ENCODE data around the gene PFN2. TPM values are rescaled to one million over a fixed set of nuclear protein-coding genes. Genes with fewer than 3 reads are reported as not detected.

Gene PFN2
- total and polyA plus RNA-seq, 5 donors from 2014 or later = 2.2 to 4.1 (median 3.3) TPM

GRCh38 chr3:149977386-149977785 lies 6.7 kb upstream of the PFN2 start:
- Mint-ChIP-seq H3K9me3 (peaks cover 0 to 1% (median 0%) of the 10 kb centered on the region in 7 donors), H3K36me3 (no peaks in the 10 kb centered on the region), H3K4me3 (no peak overlapping the region), H3K27ac (no peak overlapping the region), H3K27me3 (peaks cover 60% of the 10 kb centered on the region), H3K4me1 (peaks cover 0 to 11% (median 3%) of the 10 kb centered on the region in 4 donors)
- Histone ChIP-seq H3K4me3 (ENCODE audit: low read depth, low read length) (no peak overlapping the region), H3K27ac (ENCODE audit: insufficient read depth, low read length, poor library complexity, severe bottlenecking) (no peak overlapping the region), H3K36me3 (ENCODE audit: control insufficient read depth, insufficient read depth, low read length) (no peaks in the 10 kb centered on the region), H3K9me3 (ENCODE audit: control insufficient read depth in 2 of 2, low read length in 2 of 2) (no peaks in the 10 kb centered on the region), H3K27me3 (ENCODE audit: control insufficient read depth, insufficient read depth, low read length) (peaks cover 31% of the 10 kb centered on the region), H3K4me1 (ENCODE audit: control insufficient read depth, insufficient read depth, low read length, poor library complexity, severe bottlenecking) (no peaks in the 10 kb centered on the region)
- ATAC-seq (ENCODE audit: low read depth in 2 of 2) (no peak), DNase-seq (no peak)

GRCh38 chr3:149975919-149976318 lies 5.2 kb upstream of the PFN2 start:
- Mint-ChIP-seq H3K27me3 (peaks cover 71% of the 10 kb centered on the region), H3K4me3 (peak overlapping the region in 1 of 4 donors; percentile 1), H3K36me3 (no peaks in the 10 kb centered on the region), H3K27ac (no peak overlapping the region), H3K9me3 (peaks cover 0 to 6% (median 0%) of the 10 kb centered on the region in 7 donors), H3K4me1 (peaks cover 7 to 11% (median 9%) of the 10 kb centered on the region in 4 donors)
- DNase-seq (peak in 1 of 3 donors; percentile 20), ATAC-seq (ENCODE audit: low read depth in 2 of 2) (no peak)
- no peaks in the 10 kb centered on the region for H3K9me3 ChIP-seq (ENCODE audit: control insufficient read depth in 2 of 2, low read length in 2 of 2)
- H3K4me1 ChIP-seq (ENCODE audit: control insufficient read depth, insufficient read depth, low read length, poor library complexity, severe bottlenecking) = peaks cover 8% of the 10 kb centered on the region
- no peak overlapping the region for H3K27ac ChIP-seq (ENCODE audit: insufficient read depth, low read length, poor library complexity, severe bottlenecking)
- H3K27me3 ChIP-seq (ENCODE audit: control insufficient read depth, insufficient read depth, low read length) = peaks cover 39% of the 10 kb centered on the region
- no peaks in the 10 kb centered on the region for H3K36me3 ChIP-seq (ENCODE audit: control insufficient read depth, insufficient read depth, low read length)
- H3K4me3 ChIP-seq (ENCODE audit: low read depth, low read length) = no peak overlapping the region

- Histone ChIP-seq H3K36me3 (ENCODE audit: control insufficient read depth, insufficient read depth, low read length) (no peaks in the 10 kb centered on the region), H3K4me1 (ENCODE audit: control insufficient read depth, insufficient read depth, low read length, poor library complexity, severe bottlenecking) (peaks cover 18% of the 10 kb centered on the region), H3K4me3 (ENCODE audit: low read depth, low read length) (peak overlapping the region; percentile 46), H3K9me3 (ENCODE audit: control insufficient read depth in 2 of 2, low read length in 2 of 2) (no peaks in the 10 kb centered on the region), H3K27me3 (ENCODE audit: control insufficient read depth, insufficient read depth, low read length) (peaks cover 24% of the 10 kb centered on the region), H3K27ac (ENCODE audit: insufficient read depth, low read length, poor library complexity, severe bottlenecking) (no peak overlapping the region)
- Mint-ChIP-seq H3K4me1 (peaks cover 15 to 19% (median 17%) of the 10 kb centered on the region in 4 donors), H3K9me3 (peaks cover 0 to 6% (median 0%) of the 10 kb centered on the region in 7 donors), H3K4me3 (peak overlapping the region; percentile 91 to 95 (median 94)), H3K27ac (peak overlapping the region in 2 of 3 donors; percentile 78 to 79), H3K36me3 (no peaks in the 10 kb centered on the region), H3K27me3 (peaks cover 62% of the 10 kb centered on the region)
- DNase-seq = peak; percentile 2 to 34 (median 30)
- no peak for ATAC-seq (ENCODE audit: low read depth in 2 of 2)
Measured at GRCh38 chr3:149971403-149972075, 844 bp upstream of the PFN2 start.

- H3K4me1 ChIP-seq (ENCODE audit: control insufficient read depth, insufficient read depth, low read length, poor library complexity, severe bottlenecking) = peaks cover 18% of the 10 kb centered on the region
- H3K27ac Mint-ChIP-seq = peak overlapping the region; percentile 41 to 86 (median 72)
- peak; percentile 52 to 79 (median 70) for DNase-seq
- peak overlapping the region; percentile 68 for H3K4me3 ChIP-seq (ENCODE audit: low read depth, low read length)
- H3K9me3 ChIP-seq (ENCODE audit: control insufficient read depth in 2 of 2, low read length in 2 of 2) = no peaks in the 10 kb centered on the region
- H3K4me1 Mint-ChIP-seq = peaks cover 13 to 19% (median 14%) of the 10 kb centered on the region in 4 donors
- H3K27me3 ChIP-seq (ENCODE audit: control insufficient read depth, insufficient read depth, low read length) = peaks cover 19% of the 10 kb centered on the region
- H3K36me3 ChIP-seq (ENCODE audit: control insufficient read depth, insufficient read depth, low read length) = no peaks in the 10 kb centered on the region
- H3K36me3 Mint-ChIP-seq = no peaks in the 10 kb centered on the region
- H3K9me3 Mint-ChIP-seq = peaks cover 0 to 4% (median 0%) of the 10 kb centered on the region in 7 donors
- ATAC-seq (ENCODE audit: low read depth in 2 of 2) = peak; percentile 43 to 64
- H3K27ac ChIP-seq (ENCODE audit: insufficient read depth, low read length, poor library complexity, severe bottlenecking) = no peak overlapping the region
- peaks cover 49% of the 10 kb centered on the region for H3K27me3 Mint-ChIP-seq
- peak overlapping the region; percentile 92 to 94 (median 93) for H3K4me3 Mint-ChIP-seq
Measured at GRCh38 chr3:149969940-149970715, 567 bp downstream of the PFN2 start.

GRCh38 chr3:149969110-149969939 lies 1.4 kb downstream of the PFN2 start:
- H3K4me3 Mint-ChIP-seq = peak overlapping the region; percentile 92 to 94 (median 93)
- no peak overlapping the region for H3K27ac ChIP-seq (ENCODE audit: insufficient read depth, low read length, poor library complexity, severe bottlenecking)
- peaks cover 18% of the 10 kb centered on the region for H3K4me1 ChIP-seq (ENCODE audit: control insufficient read depth, insufficient read depth, low read length, poor library complexity, severe bottlenecking)
- H3K9me3 ChIP-seq (ENCODE audit: control insufficient read depth in 2 of 2, low read length in 2 of 2) = no peaks in the 10 kb centered on the region
- H3K36me3 ChIP-seq (ENCODE audit: control insufficient read depth, insufficient read depth, low read length) = no peaks in the 10 kb centered on the region
- H3K9me3 Mint-ChIP-seq = peaks cover 0 to 4% (median 0%) of the 10 kb centered on the region in 7 donors
- H3K4me3 ChIP-seq (ENCODE audit: low read depth, low read length) = peak overlapping the region; percentile 68
- no peaks in the 10 kb centered on the region for H3K36me3 Mint-ChIP-seq
- H3K27ac Mint-ChIP-seq = peak overlapping the region; percentile 41 to 86 (median 72)
- ATAC-seq (ENCODE audit: low read depth in 2 of 2) (no peak), DNase-seq (no peak)
- H3K4me1 Mint-ChIP-seq = peaks cover 5 to 19% (median 14%) of the 10 kb centered on the region in 4 donors
- peaks cover 17% of the 10 kb centered on the region for H3K27me3 ChIP-seq (ENCODE audit: control insufficient read depth, insufficient read depth, low read length)
- peaks cover 43% of the 10 kb centered on the region for H3K27me3 Mint-ChIP-seq

GRCh38 chr3:149968216-149968615 lies 2.5 kb downstream of the PFN2 start:
- no peak for ATAC-seq (ENCODE audit: low read depth in 2 of 2)
- H3K27ac ChIP-seq (ENCODE audit: insufficient read depth, low read length, poor library complexity, severe bottlenecking) = no peak overlapping the region
- Mint-ChIP-seq H3K27me3 (peaks cover 31% of the 10 kb centered on the region), H3K9me3 (peaks cover 0 to 4% (median 0%) of the 10 kb centered on the region in 7 donors), H3K4me3 (no peak overlapping the region), H3K4me1 (peaks cover 4 to 19% (median 14%) of the 10 kb centered on the region in 4 donors), H3K36me3 (no peaks in the 10 kb centered on the region), H3K27ac (no peak overlapping the region)
- H3K4me3 ChIP-seq (ENCODE audit: low read depth, low read length) = no peak overlapping the region
- peaks cover 14% of the 10 kb centered on the region for H3K27me3 ChIP-seq (ENCODE audit: control insufficient read depth, insufficient read depth, low read length)
- peaks cover 18% of the 10 kb centered on the region for H3K4me1 ChIP-seq (ENCODE audit: control insufficient read depth, insufficient read depth, low read length, poor library complexity, severe bottlenecking)
- DNase-seq = no peak
- no peaks in the 10 kb centered on the region for H3K36me3 ChIP-seq (ENCODE audit: control insufficient read depth, insufficient read depth, low read length)
- no peaks in the 10 kb centered on the region for H3K9me3 ChIP-seq (ENCODE audit: control insufficient read depth in 2 of 2, low read length in 2 of 2)

GRCh38 chr3:149967086-149967685 lies 3.5 kb downstream of the PFN2 start:
- no peaks in the 10 kb centered on the region for H3K9me3 ChIP-seq (ENCODE audit: control insufficient read depth in 2 of 2, low read length in 2 of 2)
- peak overlapping the region in 2 of 4 donors; percentile 15 to 83 for H3K4me3 Mint-ChIP-seq

More at GRCh38 chr3:149967086-149967685, 3.5 kb downstream of the PFN2 start:
- H3K4me1 ChIP-seq (ENCODE audit: control insufficient read depth, insufficient read depth, low read length, poor library complexity, severe bottlenecking) = peaks cover 18% of the 10 kb centered on the region
- peaks cover 4 to 19% (median 14%) of the 10 kb centered on the region in 4 donors for H3K4me1 Mint-ChIP-seq
- peak in 2 of 3 donors; percentile 55 to 60 for DNase-seq
- peaks cover 25% of the 10 kb centered on the region for H3K27me3 Mint-ChIP-seq
- no peaks in the 10 kb centered on the region for H3K36me3 Mint-ChIP-seq
- peaks cover 7% of the 10 kb centered on the region for H3K27me3 ChIP-seq (ENCODE audit: control insufficient read depth, insufficient read depth, low read length)
- peaks cover 0 to 4% (median 0%) of the 10 kb centered on the region in 7 donors for H3K9me3 Mint-ChIP-seq
- H3K27ac Mint-ChIP-seq = no peak overlapping the region
- ATAC-seq (ENCODE audit: low read depth in 2 of 2) = no peak
- H3K27ac ChIP-seq (ENCODE audit: insufficient read depth, low read length, poor library complexity, severe bottlenecking) = no peak overlapping the region
- no peaks in the 10 kb centered on the region for H3K36me3 ChIP-seq (ENCODE audit: control insufficient read depth, insufficient read depth, low read length)
- no peak overlapping the region for H3K4me3 ChIP-seq (ENCODE audit: low read depth, low read length)

Data from CD4-positive, CD25-positive, alpha-beta regulatory T cell (primary cell).